ENCODE data around the gene LRP3.
"Not testable (repeated sequence)": the region's sequence is repeated elsewhere in the genome, so short reads cannot be mapped to it uniquely, and the experiment has no call there.

LRP3 gene

GRCh38 chr19:33217881-33218280 is 23.8 kb downstream of the LRP3 start:
- DNase-seq (ENCODE audit: low spot score), result no peak

GRCh38 chr19:33219261-33219815 is 25.2 kb downstream of the LRP3 start:
- DNase-seq (ENCODE audit: low spot score), result no peak

- DNase-seq (ENCODE audit: low spot score), result no peak
These were observed 26.0 kb downstream of the LRP3 start for GRCh38 chr19:33220115-33220514.

GRCh38 chr19:33220735-33221134 is 26.6 kb downstream of the LRP3 start:
- DNase-seq (ENCODE audit: low spot score), result no peak

GRCh38 chr19:33221638-33222037 is 27.5 kb downstream of the LRP3 start:
- no peak for DNase-seq (ENCODE audit: low spot score)

- not testable (repeated sequence) for DNase-seq (ENCODE audit: low spot score)
These were observed 28.1 kb downstream of the LRP3 start for GRCh38 chr19:33222255-33222654.

- no peak for DNase-seq (ENCODE audit: low spot score)
These were observed 30.7 kb downstream of the LRP3 start for GRCh38 chr19:33224694-33225457.

GRCh38 chr19:33225458-33225926 is 31.4 kb downstream of the LRP3 start, which contains the start of gene SLC7A10:
Gene SLC7A10 (minus strand): TSS chr19:33225850. CDS start chr19:33225703, 147 bp downstream.
- DNase-seq (ENCODE audit: low spot score), result no peak

GRCh38 chr19:33226550-33227241 is 32.6 kb downstream of the LRP3 start:
- DNase-seq (ENCODE audit: low spot score), result no peak

GRCh38 chr19:33227242-33227650 is 33.1 kb downstream of the LRP3 start:
- DNase-seq (ENCODE audit: low spot score), result no peak

- DNase-seq (ENCODE audit: low spot score), result no peak
These were observed 33.9 kb downstream of the LRP3 start for GRCh38 chr19:33227870-33228599.

- no peak for DNase-seq (ENCODE audit: low spot score)
These were observed 35.8 kb downstream of the LRP3 start for GRCh38 chr19:33229962-33230361.

- no peak for DNase-seq (ENCODE audit: low spot score)
These were observed 37.4 kb downstream of the LRP3 start for GRCh38 chr19:33231511-33231910.

- DNase-seq (ENCODE audit: low spot score), result no peak
These were observed 38.5 kb downstream of the LRP3 start for GRCh38 chr19:33232656-33233055.

GRCh38 chr19:33233056-33233873 is 39.1 kb downstream of the LRP3 start:
- DNase-seq (ENCODE audit: low spot score), result no peak

- no peak for DNase-seq (ENCODE audit: low spot score)
These were observed 40.0 kb downstream of the LRP3 start for GRCh38 chr19:33234092-33234491.

- DNase-seq (ENCODE audit: low spot score), result no peak
These were observed 40.6 kb downstream of the LRP3 start for GRCh38 chr19:33234736-33235135.

GRCh38 chr19:33235269-33235995 is 41.3 kb downstream of the LRP3 start:
- peak; percentile 75 for DNase-seq (ENCODE audit: low spot score)

- DNase-seq (ENCODE audit: low spot score), result no peak
These were observed 41.8 kb downstream of the LRP3 start for GRCh38 chr19:33235996-33236350.

- no peak for DNase-seq (ENCODE audit: low spot score)
These were observed 42.7 kb downstream of the LRP3 start for GRCh38 chr19:33236696-33237390.

Data from germinal center (tissue), 1 donor.